Hematopoietic multipotent progenitor cell treated with erythropoietin and hydrocortisone succinate and interleukin-3 and kit ligand, for 6 days (in vitro differentiated cells): ENCODE results near the gene DACT2.

Experiments used
- DNase-seq: peaks from one replicate; pipeline ENCODE4 v3.0.0-alpha.2; 2015

The DACT2 gene

GRCh38 chr6:168261234-168261633 is 58.3 kb downstream of the DACT2 start:
- DNase-seq: no peak

- no peak for DNase-seq
Observed at GRCh38 chr6:168260420-168260987, 59.1 kb downstream of the DACT2 start.

DNA sequence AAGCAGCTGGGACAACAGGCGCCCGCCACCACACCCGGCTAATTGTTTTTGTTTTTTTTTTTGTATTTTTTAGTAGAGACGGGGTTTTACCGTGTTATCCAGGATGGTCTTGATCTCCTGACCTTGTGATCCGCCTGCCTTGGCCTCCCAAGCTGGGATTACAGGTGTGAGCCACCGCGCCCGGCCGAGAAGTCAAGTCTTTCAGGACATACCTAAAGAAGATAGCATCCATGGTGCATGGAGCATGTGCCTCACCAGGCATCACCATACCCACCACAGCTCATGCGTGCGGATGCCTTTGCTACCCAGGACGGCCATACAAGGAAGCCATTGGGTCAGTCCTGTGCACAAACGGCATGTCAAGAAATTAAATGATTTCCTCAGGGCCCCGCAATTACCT is 60.8 kb downstream of the DACT2 start:
- DNase-seq: no peak

DNA sequence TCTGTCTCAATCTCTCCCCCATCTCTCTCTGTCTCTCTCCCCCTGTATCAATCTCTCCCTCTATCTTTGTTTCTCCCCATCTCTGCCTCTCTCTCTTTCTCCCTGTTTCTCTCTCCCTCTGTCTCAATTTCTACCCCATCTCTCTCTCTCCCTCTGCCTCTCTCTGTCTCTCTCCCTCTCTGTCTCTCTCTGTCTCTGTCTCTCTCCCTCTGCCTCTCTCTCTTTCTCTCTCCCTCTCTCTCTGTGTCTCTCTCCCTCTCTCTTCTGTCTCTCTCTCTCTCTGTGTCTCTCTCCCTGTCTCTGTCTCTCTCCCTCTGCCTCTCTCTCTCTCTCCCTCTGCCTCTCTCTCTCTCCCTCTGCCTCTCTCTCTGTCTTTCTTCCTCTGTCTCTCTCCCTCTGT is 62.6 kb downstream of the DACT2 start:
- no peak for DNase-seq
